OCI-LY3 (cell line): ENCODE data around the gene RPS6KB1.

Experiments used
- EZH2phosphoT487 ChIP-seq: fragments of 200-600 bp; shearing (Covaris generic); IDR thresholded peaks from 2 replicates; pipeline ENCODE4 v1.6.1; 2018; ENCODE audit warnings: antibody characterized with exemption, mixed run types, low read depth
- TF ChIP-seq, protein P1 (sequence below): fragments of 200-600, 300-600 bp; sonication (generic); IDR thresholded peaks from 2 replicates; pipeline ENCODE4 v1.5.1; 2014; ENCODE audit warnings: antibody characterized with exemption, low read length, low read depth

DNA sequence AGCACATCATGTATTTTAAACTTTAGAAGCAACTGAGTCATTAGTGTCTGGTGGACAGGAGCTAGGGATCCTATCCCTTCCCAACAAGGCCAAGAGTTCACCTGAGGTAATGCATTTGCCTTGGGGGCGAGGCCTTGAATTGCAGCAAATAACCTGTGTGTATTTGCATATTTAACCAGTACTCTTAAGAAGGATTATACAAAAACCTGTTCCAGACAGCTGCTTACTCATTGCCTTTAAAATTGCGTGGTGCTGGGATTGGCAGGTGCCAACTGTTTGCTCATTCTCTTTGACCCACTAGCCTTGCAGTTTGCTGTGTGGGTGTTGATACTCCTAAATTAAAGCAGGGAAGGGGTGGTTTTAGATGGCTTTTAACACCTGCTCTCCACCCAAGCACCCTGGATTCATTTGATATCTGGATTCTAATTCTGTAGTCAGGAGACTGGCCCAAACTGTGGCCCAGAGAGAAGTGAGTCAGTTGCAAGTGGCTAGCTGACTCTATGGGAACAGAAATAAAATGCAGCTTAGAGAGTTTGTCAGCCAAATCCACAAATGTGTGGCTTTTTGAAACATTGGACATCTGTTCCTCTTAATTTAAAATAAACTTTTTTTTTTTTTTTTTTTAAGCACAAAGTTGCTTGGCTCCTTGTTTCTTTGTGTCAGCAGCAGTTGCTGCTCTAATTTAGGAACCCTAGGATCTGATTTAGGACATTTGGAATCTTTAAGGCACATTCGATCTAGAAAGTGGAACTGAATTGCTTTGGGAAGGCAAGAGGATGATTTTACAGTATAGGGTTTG is 47.1 kb upstream of the RPS6KB1 start:
- TF ChIP-seq, protein P1, sequence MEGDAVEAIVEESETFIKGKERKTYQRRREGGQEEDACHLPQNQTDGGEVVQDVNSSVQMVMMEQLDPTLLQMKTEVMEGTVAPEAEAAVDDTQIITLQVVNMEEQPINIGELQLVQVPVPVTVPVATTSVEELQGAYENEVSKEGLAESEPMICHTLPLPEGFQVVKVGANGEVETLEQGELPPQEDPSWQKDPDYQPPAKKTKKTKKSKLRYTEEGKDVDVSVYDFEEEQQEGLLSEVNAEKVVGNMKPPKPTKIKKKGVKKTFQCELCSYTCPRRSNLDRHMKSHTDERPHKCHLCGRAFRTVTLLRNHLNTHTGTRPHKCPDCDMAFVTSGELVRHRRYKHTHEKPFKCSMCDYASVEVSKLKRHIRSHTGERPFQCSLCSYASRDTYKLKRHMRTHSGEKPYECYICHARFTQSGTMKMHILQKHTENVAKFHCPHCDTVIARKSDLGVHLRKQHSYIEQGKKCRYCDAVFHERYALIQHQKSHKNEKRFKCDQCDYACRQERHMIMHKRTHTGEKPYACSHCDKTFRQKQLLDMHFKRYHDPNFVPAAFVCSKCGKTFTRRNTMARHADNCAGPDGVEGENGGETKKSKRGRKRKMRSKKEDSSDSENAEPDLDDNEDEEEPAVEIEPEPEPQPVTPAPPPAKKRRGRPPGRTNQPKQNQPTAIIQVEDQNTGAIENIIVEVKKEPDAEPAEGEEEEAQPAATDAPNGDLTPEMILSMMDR, result no peak
- no peak for TF ChIP-seq EZH2phosphoT487
